ENCODE results near the gene SLC39A1. TPM values are rescaled to one million over a fixed set of nuclear protein-coding genes. Genes with fewer than 3 reads are reported as not detected.

The SLC39A1 gene
- total RNA-seq, 1 experiment from 2014 or later, result 97.3 TPM

- intact Hi-C loops (cut with micrococcal nuclease; ENCODE audit: unreplicated experiment), result no loop called here
- CTCF ChIA-PET, result interaction anchor here (2.2 kb wide), 1 partner anchor 16 kb away, joined by 14 read pairs; the partner anchor contains the start of gene DENND4B
- POLR2A ChIA-PET (ENCODE audit: low non-redundant PET), result no interaction called here
- Histone ChIP-seq H3K36me3 (ENCODE audit: insufficient read depth, low read length, poor library complexity, severe bottlenecking) (peaks cover 7% of the 10 kb centered on the region), H3K27me3 (replicated peaks; ENCODE audit: insufficient read depth, low read depth, low read length, poor library complexity) (no peaks in the 10 kb centered on the region), H3K4me1 (ENCODE audit: insufficient read depth, low read length, poor library complexity, severe bottlenecking) (peaks cover 15% of the 10 kb centered on the region), H3K9me3 (ENCODE audit: low read depth, low read length, poor library complexity, severe bottlenecking) (no peaks in the 10 kb centered on the region), H3K27ac (ENCODE audit: low read depth, low read length, poor library complexity, severe bottlenecking) (no peak overlapping the region), H3K4me3 (ENCODE audit: low read depth, low read length, poor library complexity, severe bottlenecking) (no peak overlapping the region)
- BruUV-seq (replicated peaks), result no TSS peak
- TF ChIP-seq EZH2 (IDR thresholded peaks at IDR 0.05; ENCODE audit: borderline replicate concordance, low read depth, low read length, poor library complexity, severe bottlenecking), result no peak
- no peak for TF ChIP-seq CTCF (conservative IDR thresholded peaks at IDR 0.05; ENCODE audit: low read depth, low read length)
- no peak for DNase-seq (ENCODE audit: low spot score)
Measured at GRCh38 chr1:153929981-153930948, 33.1 kb downstream of the SLC39A1 start.

GRCh38 chr1:153929426-153929825, 33.9 kb downstream of the SLC39A1 start:
- Histone ChIP-seq H3K4me3 (ENCODE audit: low read depth, low read length, poor library complexity, severe bottlenecking) (no peak overlapping the region), H3K36me3 (ENCODE audit: insufficient read depth, low read length, poor library complexity, severe bottlenecking) (peaks cover 7% of the 10 kb centered on the region), H3K27ac (ENCODE audit: low read depth, low read length, poor library complexity, severe bottlenecking) (peak overlapping the region; percentile 54), H3K4me1 (ENCODE audit: insufficient read depth, low read length, poor library complexity, severe bottlenecking) (peaks cover 15% of the 10 kb centered on the region), H3K27me3 (replicated peaks; ENCODE audit: insufficient read depth, low read depth, low read length, poor library complexity) (no peaks in the 10 kb centered on the region), H3K9me3 (ENCODE audit: low read depth, low read length, poor library complexity, severe bottlenecking) (no peaks in the 10 kb centered on the region)
- intact Hi-C loops (cut with micrococcal nuclease; ENCODE audit: unreplicated experiment), result no loop called here
- BruUV-seq (replicated peaks), result no TSS peak
- ChIA-PET CTCF (interaction anchor here (2.2 kb wide), 1 partner anchor 17 kb away, joined by 14 read pairs; the partner anchor contains the start of gene DENND4B), POLR2A (ENCODE audit: low non-redundant PET) (no interaction called here)
- DNase-seq (ENCODE audit: low spot score), result no peak
- TF ChIP-seq CTCF (conservative IDR thresholded peaks at IDR 0.05; ENCODE audit: low read depth, low read length), result no peak
- TF ChIP-seq EZH2 (IDR thresholded peaks at IDR 0.05; ENCODE audit: borderline replicate concordance, low read depth, low read length, poor library complexity, severe bottlenecking), result no peak

GRCh38 chr1:153928791-153929341, 34.5 kb downstream of the SLC39A1 start:
- TF ChIP-seq CTCF (conservative IDR thresholded peaks at IDR 0.05; ENCODE audit: low read depth, low read length) (no peak), EZH2 (IDR thresholded peaks at IDR 0.05; ENCODE audit: borderline replicate concordance, low read depth, low read length, poor library complexity, severe bottlenecking) (no peak)
- no peaks in the 10 kb centered on the region for H3K27me3 ChIP-seq (replicated peaks; ENCODE audit: insufficient read depth, low read depth, low read length, poor library complexity)
- no peak overlapping the region for H3K4me3 ChIP-seq (ENCODE audit: low read depth, low read length, poor library complexity, severe bottlenecking)
- ChIA-PET CTCF (interaction anchor here (2.2 kb wide), 1 partner anchor 18 kb away, joined by 14 read pairs; the partner anchor contains the start of gene DENND4B), POLR2A (ENCODE audit: low non-redundant PET) (interaction anchor here (0.6 kb wide), 1 partner anchor 25 kb away, joined by 6 read pairs; no protein-coding TSS in a partner anchor)
- peak overlapping the region; percentile 54 for H3K27ac ChIP-seq (ENCODE audit: low read depth, low read length, poor library complexity, severe bottlenecking)
- H3K36me3 ChIP-seq (ENCODE audit: insufficient read depth, low read length, poor library complexity, severe bottlenecking), result peaks cover 6% of the 10 kb centered on the region
- intact Hi-C loops (cut with micrococcal nuclease; ENCODE audit: unreplicated experiment), result no loop called here
- peaks cover 19% of the 10 kb centered on the region for H3K4me1 ChIP-seq (ENCODE audit: insufficient read depth, low read length, poor library complexity, severe bottlenecking)
- H3K9me3 ChIP-seq (ENCODE audit: low read depth, low read length, poor library complexity, severe bottlenecking), result no peaks in the 10 kb centered on the region
- DNase-seq (ENCODE audit: low spot score), result peak; percentile 64
- no TSS peak for BruUV-seq (replicated peaks)

All from A673 (cell line).